K562 (cell line): ENCODE data around the gene TMEM43. TPM values are rescaled to one million over a fixed set of nuclear protein-coding genes. Genes with fewer than 3 reads are reported as not detected.

Experiments
- HOXB6 ChIP-seq: fragments of 250-450 bp; sonication (Bioruptor Pico); IDR thresholded peaks from 2 replicates; pipeline ENCODE4 v1.5.1; 2022; ENCODE audit warnings: mild to moderate bottlenecking, borderline replicate concordance
- JUN ChIP-seq, 2 experiments: sonication (generic) in 1 of 2; formaldehyde crosslinking in 1 of 2; IDR thresholded peaks; 2 replicates each; pipeline versions ENCODE4 v1.6.1 to v1.8.0; 2012 to 2022; ENCODE audit warnings: borderline replicate concordance in 2 of 2, mild to moderate bottlenecking in 2 of 2, improper control_type of control experiment in 1 of 2, low read depth in 1 of 2, low read length in 1 of 2, missing genetic modification reagents in 1 of 2
- POLR2H ChIP-seq: IDR thresholded peaks from 2 replicates; pipeline ENCODE4 v1.6.1; 2016; ENCODE audit warnings: missing genetic modification characterization, low read depth, mild to moderate bottlenecking, control low read depth, missing compliant biosample characterization, moderate library complexity
- RBM25 ChIP-seq: fragments of 200-400 bp; formaldehyde crosslinking; IDR thresholded peaks from 2 replicates; pipeline ENCODE4 v1.6.1; 2018; ENCODE audit warnings: low read length, low read depth, moderate library complexity; ENCODE audit not compliant: severe bottlenecking
- ZNF12 ChIP-seq: sonication (generic); formaldehyde crosslinking; IDR thresholded peaks from 2 replicates; pipeline ENCODE4 v1.4.0; 2020; ENCODE audit warnings: mild to moderate bottlenecking, missing genetic modification reagents
- ZNF696 ChIP-seq: fragments of 250-450 bp; sonication (Bioruptor Pico); conservative IDR thresholded peaks from 2 replicates; pipeline ENCODE4 v1.4.0; 2020; ENCODE audit warnings: mild to moderate bottlenecking, moderate library complexity
- polyA plus RNA-seq, 8 experiments: library from polyadenylated mRNA; depleted of rRNA in 4 of 8; stranded (reverse) in 5 of 8; unstranded in 3 of 8; fragments of >200 nt; fragmentation: Nextera tagmentation in 2 of 8; fragmentation: Illumina TruSeq in 1 of 8; extraction: Ambion mirVana in 2 of 8; extraction: Trizol in 1 of 8; gene quantifications; 2 replicates each; pipeline versions ENCODE4 v1.2.1 to v1.2.3, GENCODE V29; 2011 to 2014; ENCODE audit warnings: inconsistent platforms in 1 of 8, missing spikeins in 1 of 8
- total RNA-seq, 7 experiments: library from RNA; depleted of rRNA in 6 of 7; stranded (reverse); fragments of >200 nt in 6 of 7; fragmentation: Illumina TruSeq in 2 of 7; extraction: Trizol in 2 of 7; gene quantifications; 2 replicates each; pipeline versions ENCODE4 v1.2.1 to v1.2.3, GENCODE V29; 2011 to 2021; ENCODE audit warnings: low replicate concordance in 1 of 7
- TF ChIP-seq, protein P1 (sequence below): fragments of 450-650 bp; formaldehyde crosslinking; IDR thresholded peaks from 2 replicates; pipeline ENCODE4 v1.4.0; 2020; ENCODE audit warnings: mild to moderate bottlenecking, moderate library complexity
- TF ChIP-seq, protein P2 (sequence below): fragments of 250-450 bp; sonication (Bioruptor Pico); IDR thresholded peaks from 2 replicates; pipeline ENCODE4 v1.5.0; 2022; ENCODE audit warnings: mild to moderate bottlenecking
- TF ChIP-seq, protein P3 (sequence below), 2 experiments: fragments of 450-650 bp in 1 of 2; sonication (generic) in 1 of 2; formaldehyde crosslinking in 1 of 2; IDR thresholded peaks in 1 of 2; conservative IDR thresholded peaks in 1 of 2; 2 replicates each; pipeline versions ENCODE4 v1.6.1 to v1.8.1; 2016 to 2023; ENCODE audit warnings: mild to moderate bottlenecking in 2 of 2, moderate library complexity in 2 of 2, inconsistent platforms in 1 of 2, missing genetic modification reagents in 1 of 2
- TF ChIP-seq, protein P4 (sequence below): fragments of 450-650 bp; IDR thresholded peaks from 2 replicates; pipeline ENCODE4 v1.6.1; 2017; ENCODE audit warnings: antibody characterized with exemption, mild to moderate bottlenecking

TMEM43 gene
- total and polyA plus RNA-seq, 9 of the 15 experiments (the other 6 are each of a cell fraction or from before 2014, with no cell fraction given): 16.7 to 46.1 (median 35.7) TPM

DNA sequence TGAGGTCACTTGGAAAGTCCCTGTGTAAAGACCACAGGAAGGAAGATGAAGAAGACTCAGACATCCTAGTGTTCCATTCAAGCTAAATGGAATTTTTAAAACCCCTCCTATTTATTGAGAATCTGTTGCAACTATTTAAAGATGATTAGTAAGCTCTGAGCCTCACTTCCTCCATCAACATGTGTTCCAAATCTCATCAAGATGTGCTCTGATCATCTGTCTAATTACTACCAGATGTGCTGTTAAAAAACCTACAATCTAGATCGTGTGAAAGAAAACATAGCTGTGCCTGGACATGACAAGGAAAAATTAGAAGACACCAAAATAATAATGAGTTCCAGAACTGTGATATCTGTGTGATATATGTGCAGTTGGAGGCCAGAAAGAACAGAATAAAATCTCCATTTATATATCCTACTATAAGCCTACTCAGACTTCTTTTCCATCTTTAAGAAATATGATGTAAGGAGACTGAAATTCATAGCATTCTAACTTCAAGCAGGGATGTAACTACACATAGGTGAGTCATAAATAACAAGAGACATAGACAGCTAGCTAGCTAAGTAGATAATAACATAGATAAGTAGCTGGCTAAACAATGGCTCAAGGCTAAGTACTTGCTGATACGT, 45.8 kb downstream of the TMEM43 start (continued):
- TF ChIP-seq, protein P1, sequence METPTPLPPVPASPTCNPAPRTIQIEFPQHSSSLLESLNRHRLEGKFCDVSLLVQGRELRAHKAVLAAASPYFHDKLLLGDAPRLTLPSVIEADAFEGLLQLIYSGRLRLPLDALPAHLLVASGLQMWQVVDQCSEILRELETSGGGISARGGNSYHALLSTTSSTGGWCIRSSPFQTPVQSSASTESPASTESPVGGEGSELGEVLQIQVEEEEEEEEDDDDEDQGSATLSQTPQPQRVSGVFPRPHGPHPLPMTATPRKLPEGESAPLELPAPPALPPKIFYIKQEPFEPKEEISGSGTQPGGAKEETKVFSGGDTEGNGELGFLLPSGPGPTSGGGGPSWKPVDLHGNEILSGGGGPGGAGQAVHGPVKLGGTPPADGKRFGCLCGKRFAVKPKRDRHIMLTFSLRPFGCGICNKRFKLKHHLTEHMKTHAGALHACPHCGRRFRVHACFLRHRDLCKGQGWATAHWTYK (CRISPR knock-in tag): no peak
- TF ChIP-seq POLR2H: peak; percentile 70
- TF ChIP-seq, protein P2, sequence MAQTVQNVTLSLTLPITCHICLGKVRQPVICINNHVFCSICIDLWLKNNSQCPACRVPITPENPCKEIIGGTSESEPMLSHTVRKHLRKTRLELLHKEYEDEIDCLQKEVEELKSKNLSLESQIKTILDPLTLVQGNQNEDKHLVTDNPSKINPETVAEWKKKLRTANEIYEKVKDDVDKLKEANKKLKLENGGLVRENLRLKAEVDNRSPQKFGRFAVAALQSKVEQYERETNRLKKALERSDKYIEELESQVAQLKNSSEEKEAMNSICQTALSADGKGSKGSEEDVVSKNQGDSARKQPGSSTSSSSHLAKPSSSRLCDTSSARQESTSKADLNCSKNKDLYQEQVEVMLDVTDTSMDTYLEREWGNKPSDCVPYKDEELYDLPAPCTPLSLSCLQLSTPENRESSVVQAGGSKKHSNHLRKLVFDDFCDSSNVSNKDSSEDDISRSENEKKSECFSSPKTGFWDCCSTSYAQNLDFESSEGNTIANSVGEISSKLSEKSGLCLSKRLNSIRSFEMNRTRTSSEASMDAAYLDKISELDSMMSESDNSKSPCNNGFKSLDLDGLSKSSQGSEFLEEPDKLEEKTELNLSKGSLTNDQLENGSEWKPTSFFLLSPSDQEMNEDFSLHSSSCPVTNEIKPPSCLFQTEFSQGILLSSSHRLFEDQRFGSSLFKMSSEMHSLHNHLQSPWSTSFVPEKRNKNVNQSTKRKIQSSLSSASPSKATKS (CRISPR knock-in tag): no peak
- no peak for TF ChIP-seq HOXB6
- TF ChIP-seq, protein P3, sequence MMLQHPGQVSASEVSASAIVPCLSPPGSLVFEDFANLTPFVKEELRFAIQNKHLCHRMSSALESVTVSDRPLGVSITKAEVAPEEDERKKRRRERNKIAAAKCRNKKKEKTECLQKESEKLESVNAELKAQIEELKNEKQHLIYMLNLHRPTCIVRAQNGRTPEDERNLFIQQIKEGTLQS (IDR thresholded peaks at IDR 0.05): peak; percentile 83
- TF ChIP-seq, protein P3 (CRISPR knock-in tag; conservative IDR thresholded peaks at IDR 0.05): no peak
- TF ChIP-seq, protein P4, sequence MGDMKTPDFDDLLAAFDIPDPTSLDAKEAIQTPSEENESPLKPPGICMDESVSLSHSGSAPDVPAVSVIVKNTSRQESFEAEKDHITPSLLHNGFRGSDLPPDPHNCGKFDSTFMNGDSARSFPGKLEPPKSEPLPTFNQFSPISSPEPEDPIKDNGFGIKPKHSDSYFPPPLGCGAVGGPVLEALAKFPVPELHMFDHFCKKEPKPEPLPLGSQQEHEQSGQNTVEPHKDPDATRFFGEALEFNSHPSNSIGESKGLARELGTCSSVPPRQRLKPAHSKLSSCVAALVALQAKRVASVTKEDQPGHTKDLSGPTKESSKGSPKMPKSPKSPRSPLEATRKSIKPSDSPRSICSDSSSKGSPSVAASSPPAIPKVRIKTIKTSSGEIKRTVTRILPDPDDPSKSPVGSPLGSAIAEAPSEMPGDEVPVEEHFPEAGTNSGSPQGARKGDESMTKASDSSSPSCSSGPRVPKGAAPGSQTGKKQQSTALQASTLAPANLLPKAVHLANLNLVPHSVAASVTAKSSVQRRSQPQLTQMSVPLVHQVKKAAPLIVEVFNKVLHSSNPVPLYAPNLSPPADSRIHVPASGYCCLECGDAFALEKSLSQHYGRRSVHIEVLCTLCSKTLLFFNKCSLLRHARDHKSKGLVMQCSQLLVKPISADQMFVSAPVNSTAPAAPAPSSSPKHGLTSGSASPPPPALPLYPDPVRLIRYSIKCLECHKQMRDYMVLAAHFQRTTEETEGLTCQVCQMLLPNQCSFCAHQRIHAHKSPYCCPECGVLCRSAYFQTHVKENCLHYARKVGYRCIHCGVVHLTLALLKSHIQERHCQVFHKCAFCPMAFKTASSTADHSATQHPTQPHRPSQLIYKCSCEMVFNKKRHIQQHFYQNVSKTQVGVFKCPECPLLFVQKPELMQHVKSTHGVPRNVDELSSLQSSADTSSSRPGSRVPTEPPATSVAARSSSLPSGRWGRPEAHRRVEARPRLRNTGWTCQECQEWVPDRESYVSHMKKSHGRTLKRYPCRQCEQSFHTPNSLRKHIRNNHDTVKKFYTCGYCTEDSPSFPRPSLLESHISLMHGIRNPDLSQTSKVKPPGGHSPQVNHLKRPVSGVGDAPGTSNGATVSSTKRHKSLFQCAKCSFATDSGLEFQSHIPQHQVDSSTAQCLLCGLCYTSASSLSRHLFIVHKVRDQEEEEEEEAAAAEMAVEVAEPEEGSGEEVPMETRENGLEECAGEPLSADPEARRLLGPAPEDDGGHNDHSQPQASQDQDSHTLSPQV: peak; percentile 54; the same call in 1 of the 2 replicates
- TF ChIP-seq JUN (IDR thresholded peaks at IDR 0.05; ENCODE audit: borderline replicate concordance, low read depth, low read length): peak; percentile 60; the same call in 1 of the 2 replicates
- no peak for TF ChIP-seq JUN (CRISPR knock-in tag; IDR thresholded peaks at IDR 0.05; ENCODE audit: borderline replicate concordance)
- no peak for TF ChIP-seq RBM25
- TF ChIP-seq ZNF696 (CRISPR knock-in tag): no peak
- TF ChIP-seq ZNF12: no peak
- TF ChIP-seq, all 486 proteins: peak for 18
